Fibroblast of villous mesenchyme (primary cell): Measurements from ENCODE around the gene TBRG1. TPM values are rescaled to one million over a fixed set of nuclear protein-coding genes. Genes with fewer than 3 reads are reported as not detected.

ENCODE experiments used
- DNase-seq: peaks from one replicate; pipeline ENCODE4 v3.0.0-alpha.2; 2010; ENCODE audit warnings: low read depth
- H3K4me3 ChIP-seq: 2 replicates; pipeline ENCODE4 v1.5.1; 2011; ENCODE audit warnings: low read depth, mild to moderate bottlenecking, low read length
- total RNA-seq: library from RNA; depleted of rRNA; stranded (reverse); fragments of >200 nt; gene quantifications from 2 replicates; pipeline ENCODE4 v1.2.3, GENCODE V29; 2012
- TF ChIP-seq, protein P1 (sequence below): IDR thresholded peaks from 2 replicates; pipeline ENCODE4 v1.5.1; 2012; ENCODE audit warnings: low read depth, mild to moderate bottlenecking, low read length; ENCODE audit not compliant: insufficient read depth

Gene TBRG1, protein sequence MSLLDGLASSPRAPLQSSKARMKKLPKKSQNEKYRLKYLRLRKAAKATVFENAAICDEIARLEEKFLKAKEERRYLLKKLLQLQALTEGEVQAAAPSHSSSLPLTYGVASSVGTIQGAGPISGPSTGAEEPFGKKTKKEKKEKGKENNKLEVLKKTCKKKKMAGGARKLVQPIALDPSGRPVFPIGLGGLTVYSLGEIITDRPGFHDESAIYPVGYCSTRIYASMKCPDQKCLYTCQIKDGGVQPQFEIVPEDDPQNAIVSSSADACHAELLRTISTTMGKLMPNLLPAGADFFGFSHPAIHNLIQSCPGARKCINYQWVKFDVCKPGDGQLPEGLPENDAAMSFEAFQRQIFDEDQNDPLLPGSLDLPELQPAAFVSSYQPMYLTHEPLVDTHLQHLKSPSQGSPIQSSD
- total RNA-seq: 24.2 and 30.9 TPM in 2 replicates

DNA sequence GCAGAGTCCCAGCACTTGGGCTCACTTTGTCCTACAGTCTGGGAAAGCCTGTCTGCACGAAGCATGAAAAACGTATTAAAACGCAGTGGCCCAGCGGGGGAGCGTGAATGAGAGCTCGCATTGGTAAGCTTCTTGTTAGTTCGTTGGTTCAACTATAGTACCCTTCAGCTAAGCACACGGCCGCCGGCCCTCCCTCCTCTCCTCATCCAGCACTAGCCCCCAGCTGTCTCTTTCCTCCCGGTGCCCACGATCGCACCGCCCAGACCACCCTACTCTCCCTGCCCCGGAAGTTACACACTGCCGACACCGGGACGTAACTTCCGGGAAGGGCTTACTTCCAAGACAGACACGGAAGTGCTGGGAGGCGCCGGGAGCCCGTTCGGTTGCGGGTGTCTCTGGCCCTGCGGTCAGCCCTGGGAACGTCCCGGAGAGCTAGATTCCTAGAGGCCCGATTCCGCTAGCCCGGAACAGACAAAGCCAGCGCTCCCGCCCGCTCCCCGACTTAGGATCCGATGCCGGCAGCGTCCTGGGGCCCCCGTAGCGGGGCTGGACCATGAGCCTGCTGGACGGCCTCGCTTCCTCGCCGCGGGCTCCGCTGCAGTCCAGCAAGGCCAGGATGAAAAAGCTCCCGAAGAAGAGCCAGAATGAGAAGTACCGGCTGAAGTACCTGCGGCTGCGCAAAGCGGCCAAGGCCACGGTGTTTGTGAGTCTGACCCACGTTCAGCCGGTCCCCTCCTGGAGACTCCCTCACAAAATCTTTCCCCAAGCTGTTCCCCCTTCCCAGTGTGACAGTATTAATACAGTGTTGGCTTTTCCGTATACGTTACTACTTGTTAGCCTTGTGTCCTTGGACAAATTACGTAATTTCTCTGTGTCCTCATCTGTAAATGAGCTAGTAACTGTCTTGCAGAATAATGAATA, at the start of gene TBRG1:
TBRG1 (plus strand) TSS at position 334 of the 921 bp plus-strand sequence; CDS start at position 554, 220 bp downstream.
- peak within 1 kb of the TSS; percentile 84 for H3K4me3 ChIP-seq
- TF ChIP-seq, protein P1, sequence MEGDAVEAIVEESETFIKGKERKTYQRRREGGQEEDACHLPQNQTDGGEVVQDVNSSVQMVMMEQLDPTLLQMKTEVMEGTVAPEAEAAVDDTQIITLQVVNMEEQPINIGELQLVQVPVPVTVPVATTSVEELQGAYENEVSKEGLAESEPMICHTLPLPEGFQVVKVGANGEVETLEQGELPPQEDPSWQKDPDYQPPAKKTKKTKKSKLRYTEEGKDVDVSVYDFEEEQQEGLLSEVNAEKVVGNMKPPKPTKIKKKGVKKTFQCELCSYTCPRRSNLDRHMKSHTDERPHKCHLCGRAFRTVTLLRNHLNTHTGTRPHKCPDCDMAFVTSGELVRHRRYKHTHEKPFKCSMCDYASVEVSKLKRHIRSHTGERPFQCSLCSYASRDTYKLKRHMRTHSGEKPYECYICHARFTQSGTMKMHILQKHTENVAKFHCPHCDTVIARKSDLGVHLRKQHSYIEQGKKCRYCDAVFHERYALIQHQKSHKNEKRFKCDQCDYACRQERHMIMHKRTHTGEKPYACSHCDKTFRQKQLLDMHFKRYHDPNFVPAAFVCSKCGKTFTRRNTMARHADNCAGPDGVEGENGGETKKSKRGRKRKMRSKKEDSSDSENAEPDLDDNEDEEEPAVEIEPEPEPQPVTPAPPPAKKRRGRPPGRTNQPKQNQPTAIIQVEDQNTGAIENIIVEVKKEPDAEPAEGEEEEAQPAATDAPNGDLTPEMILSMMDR: no peak
- peak; percentile 93 for DNase-seq

DNA sequence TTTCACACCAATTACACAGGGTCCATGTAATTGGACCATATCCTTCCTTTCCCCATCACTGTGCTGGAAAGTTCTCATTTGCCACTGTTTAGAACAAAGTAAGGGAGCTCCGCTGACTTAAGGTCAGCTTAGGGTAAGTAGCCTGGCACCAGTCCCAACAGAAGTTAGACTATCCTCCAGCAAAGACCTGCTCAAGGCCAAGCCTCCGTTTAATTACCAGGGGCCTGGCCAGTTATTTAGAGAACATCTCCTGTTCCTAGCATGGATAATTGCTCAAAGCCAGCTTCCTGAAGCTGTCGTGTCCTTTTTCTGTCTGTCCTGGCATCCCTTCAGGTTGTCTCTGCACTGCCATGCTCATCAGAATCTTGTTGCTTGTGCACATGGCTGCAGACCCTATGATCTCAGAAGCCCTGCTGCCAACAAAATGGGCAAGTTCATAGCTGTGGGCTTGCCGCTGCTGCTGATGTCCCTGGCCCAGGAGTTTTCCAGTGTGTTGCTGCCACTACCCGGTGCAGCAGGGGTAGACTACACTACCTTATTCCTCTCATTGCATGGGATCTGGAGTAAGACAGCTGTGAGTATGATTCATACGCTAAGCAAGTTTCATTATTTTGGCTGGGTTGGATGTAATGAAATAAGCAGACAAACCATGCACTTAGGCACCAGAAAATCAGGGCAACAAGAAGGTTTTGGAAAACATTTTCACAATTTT, 44.8 kb upstream of the TBRG1 start:
- no peak overlapping the region for H3K4me3 ChIP-seq
- no peak for DNase-seq
- TF ChIP-seq, protein P1: no peak

DNA sequence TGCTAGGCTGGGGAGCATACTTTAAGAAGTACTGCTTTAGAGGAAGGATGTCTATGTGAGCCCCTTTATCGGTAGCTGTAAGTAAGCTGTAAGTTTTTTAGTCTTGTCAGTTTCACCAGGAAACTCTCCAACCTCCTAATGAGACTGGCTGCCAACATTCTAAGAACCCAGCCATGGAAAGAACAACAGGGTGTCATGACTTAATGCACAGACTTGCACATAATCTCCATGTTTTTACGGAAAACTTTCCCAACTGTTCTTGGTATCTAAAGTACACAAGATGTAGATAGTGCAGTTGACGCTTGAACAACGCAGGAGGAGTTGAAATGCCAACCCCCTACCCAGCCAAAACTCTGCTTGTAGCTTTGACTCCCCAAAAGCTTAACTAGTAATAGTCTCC, 43.9 kb upstream of the TBRG1 start:
- TF ChIP-seq, protein P1: no peak
- DNase-seq: no peak
- H3K4me3 ChIP-seq: no peak overlapping the region

DNA sequence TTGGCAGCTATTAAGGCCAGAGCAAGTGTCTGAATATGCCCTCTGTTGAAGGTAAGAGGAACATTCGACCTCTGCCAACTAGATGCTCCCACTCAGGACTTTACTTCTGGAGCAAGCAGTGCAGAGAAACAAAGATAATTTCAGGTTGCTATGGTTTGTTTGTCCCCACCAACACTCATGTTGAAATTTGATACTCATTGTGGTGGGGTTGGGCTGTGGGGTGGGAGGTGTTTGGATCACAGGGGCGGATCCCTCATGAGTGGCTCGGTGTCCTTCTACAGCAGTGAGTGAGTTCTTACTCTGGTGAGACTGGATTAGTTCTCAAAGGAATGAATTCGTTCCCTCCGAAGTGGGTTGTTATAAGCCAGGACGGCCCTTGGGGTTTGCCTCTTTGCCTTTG, 40.8 kb upstream of the TBRG1 start:
- no peak for DNase-seq
- TF ChIP-seq, protein P1: no peak

DNA sequence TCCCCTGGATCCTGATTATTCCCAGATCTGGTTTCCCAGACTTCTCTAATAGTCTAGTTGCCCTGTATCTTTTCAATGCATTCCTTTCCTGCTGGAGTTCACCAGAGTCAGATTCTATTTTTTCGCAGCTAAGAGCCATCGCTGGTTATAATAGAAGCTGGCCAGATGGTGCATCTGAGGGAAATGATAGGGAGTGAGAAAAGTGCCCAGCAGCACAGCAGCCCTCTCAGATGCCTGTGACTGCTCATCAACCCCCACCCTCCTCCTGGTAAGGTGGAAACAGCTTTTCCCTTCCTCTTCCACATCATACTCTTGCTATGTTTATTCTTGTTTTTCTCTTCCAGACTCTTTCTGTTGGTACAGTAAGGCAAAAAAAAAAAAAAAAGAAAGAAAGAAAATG, 40.1 kb upstream of the TBRG1 start:
- H3K4me3 ChIP-seq: no peak overlapping the region
- no peak for DNase-seq
- TF ChIP-seq, protein P1: no peak

More for the DNA sequence above, 40.8 kb upstream of the TBRG1 start:
- H3K4me3 ChIP-seq: no peak overlapping the region

DNA sequence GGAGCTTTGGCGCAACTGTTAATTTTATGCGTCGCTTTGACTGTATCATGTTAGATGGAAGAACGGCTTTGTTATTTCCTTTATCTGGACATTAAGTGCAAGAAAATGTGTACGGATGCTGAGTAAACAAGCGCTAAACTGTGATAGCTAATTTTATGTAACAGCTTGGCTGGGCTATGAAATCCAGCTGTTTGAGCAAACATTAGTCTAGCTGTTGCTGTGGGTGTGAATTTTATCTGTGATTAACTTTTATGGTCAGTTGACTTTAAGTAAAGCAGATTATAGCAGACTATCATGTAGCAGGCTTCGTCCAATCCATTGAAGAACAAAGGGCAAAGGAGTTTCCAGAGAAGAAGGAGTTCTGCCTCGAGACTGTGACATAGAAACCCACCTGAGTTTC, 38.9 kb upstream of the TBRG1 start:
- DNase-seq: no peak
- TF ChIP-seq, protein P1: no peak
- H3K4me3 ChIP-seq: no peak overlapping the region
